SU-DHL-6 (cell line): ENCODE results near the gene TIGD4.

Source experiments
- H2AFZ ChIP-seq: fragments of 200-600 bp; sonication (generic); 2 replicates; pipeline ENCODE4 v1.6.1; 2014; ENCODE audit warnings: low read depth, mild to moderate bottlenecking, moderate library complexity, mixed read lengths, antibody characterized with exemption, low read length; ENCODE audit not compliant: severe bottlenecking
- H3F3A ChIP-seq: fragments of 200-600 bp; shearing (Covaris generic); 2 replicates; pipeline ENCODE4 v1.6.0; 2016; ENCODE audit warnings: antibody characterized with exemption, mild to moderate bottlenecking; ENCODE audit not compliant: insufficient read depth
- H3K27ac ChIP-seq: fragments of 200-600 bp; sonication (generic); 2 replicates; pipeline ENCODE4 v1.5.1; 2016; ENCODE audit warnings: low read depth, mild to moderate bottlenecking, low read length, moderate library complexity, mixed read lengths
- H3K27me3 ChIP-seq: fragments of 200-600 bp; sonication (generic), shearing (Covaris generic); 2 replicates; pipeline ENCODE4 v1.6.0; 2014; ENCODE audit warnings: mild to moderate bottlenecking, low read length
- H3K36me3 ChIP-seq: fragments of 200-600 bp; sonication (generic); 2 replicates; pipeline ENCODE4 v1.6.1; 2014; ENCODE audit warnings: mild to moderate bottlenecking, low read length, mixed read lengths
- H3K4me2 ChIP-seq: fragments of 300-600, 200-600 bp; shearing (Covaris generic), sonication (generic); 2 replicates; pipeline ENCODE4 v1.6.0; 2014; ENCODE audit warnings: low read length, low read depth, mild to moderate bottlenecking; ENCODE audit not compliant: poor library complexity, severe bottlenecking
- H3K4me3 ChIP-seq: fragments of 200-600 bp; sonication (generic); 2 replicates; pipeline ENCODE4 v1.5.1; 2014; ENCODE audit warnings: antibody characterized with exemption, low read length, mild to moderate bottlenecking, mixed read lengths; ENCODE audit not compliant: insufficient read depth, poor library complexity, severe bottlenecking
- H3K79me2 ChIP-seq: fragments of 200-600 bp; sonication (generic); 2 replicates; pipeline ENCODE4 v1.6.1; 2014; ENCODE audit warnings: mild to moderate bottlenecking, low read length, moderate library complexity; ENCODE audit not compliant: insufficient read depth
- H3K9ac ChIP-seq: fragments of 200-600 bp; sonication (generic); 2 replicates; pipeline ENCODE4 v1.7.0; 2014; ENCODE audit warnings: mild to moderate bottlenecking, low read length
- H3K9me2 ChIP-seq: fragments of 200-600 bp; sonication (generic); replicated peaks from 2 replicates; pipeline ENCODE4 v1.6.1; 2014; ENCODE audit warnings: low read length; ENCODE audit not compliant: insufficient read depth
- H3K9me3 ChIP-seq: fragments of 200-600 bp; sonication (generic); 2 replicates; pipeline ENCODE4 v1.6.1; 2014; ENCODE audit warnings: low read length, mixed read lengths; ENCODE audit not compliant: insufficient read depth
- H4K20me1 ChIP-seq: fragments of 200-600 bp; sonication (generic); 2 replicates; pipeline ENCODE4 v1.6.1; 2014; ENCODE audit warnings: low read depth, mild to moderate bottlenecking, antibody characterized with exemption, low read length, moderate library complexity, mixed read lengths
- CTCF ChIP-seq: fragments of 200-600 bp; sonication (generic); IDR thresholded peaks from one replicate; pipeline ENCODE4 v1.5.1; 2017; ENCODE audit warnings: antibody characterized with exemption, mild to moderate bottlenecking, low read length, moderate library complexity; ENCODE audit not compliant: insufficient read depth, poor library complexity, severe bottlenecking
- EZH2phosphoT487 ChIP-seq: fragments of 200-600 bp; sonication (generic), shearing (Covaris generic); conservative IDR thresholded peaks from 2 replicates; pipeline ENCODE4 v1.6.1; 2018; ENCODE audit warnings: mild to moderate bottlenecking, antibody characterized with exemption, low read length, moderate library complexity, mixed read lengths

The TIGD4 gene

GRCh38 chr4:152785639-152786615 lies 6.4 kb upstream of the TIGD4 start:
- H4K20me1 ChIP-seq: no peaks in the 10 kb centered on the region
- peaks cover 4% of the 10 kb centered on the region; the same call in 1 of the 2 replicates for H3F3A ChIP-seq
- no peaks in the 10 kb centered on the region for H3K9me2 ChIP-seq
- no peak overlapping the region for H3K9ac ChIP-seq
- H3K27me3 ChIP-seq: no peaks in the 10 kb centered on the region
- H3K79me2 ChIP-seq: peaks cover 31% of the 10 kb centered on the region
- H3K4me2 ChIP-seq: no peak overlapping the region
- no peak overlapping the region for H2AFZ ChIP-seq
- H3K36me3 ChIP-seq: no peaks in the 10 kb centered on the region
- no peak overlapping the region for H3K4me3 ChIP-seq
- no peak overlapping the region for H3K27ac ChIP-seq
- TF ChIP-seq EZH2phosphoT487 (no peak), CTCF (no peak)
- H3K9me3 ChIP-seq: no peaks in the 10 kb centered on the region

- H2AFZ ChIP-seq: no peak overlapping the region
- peaks cover 30% of the 10 kb centered on the region for H3K79me2 ChIP-seq
- no peaks in the 10 kb centered on the region for H4K20me1 ChIP-seq
- peaks cover 4% of the 10 kb centered on the region; the same call in 1 of the 2 replicates for H3F3A ChIP-seq
- no peak overlapping the region for H3K4me2 ChIP-seq
- H3K9ac ChIP-seq: no peak overlapping the region
- TF ChIP-seq EZH2phosphoT487 (no peak), CTCF (no peak)
- no peaks in the 10 kb centered on the region for H3K9me2 ChIP-seq
- no peaks in the 10 kb centered on the region for H3K27me3 ChIP-seq
- no peak overlapping the region for H3K4me3 ChIP-seq
- no peak overlapping the region for H3K27ac ChIP-seq
- no peaks in the 10 kb centered on the region for H3K9me3 ChIP-seq
- no peaks in the 10 kb centered on the region for H3K36me3 ChIP-seq
These were observed 5.2 kb upstream of the TIGD4 start for GRCh38 chr4:152784490-152785350.

GRCh38 chr4:152780267-152780778 lies 793 bp upstream of the TIGD4 start:
- H3K9me2 ChIP-seq: no peaks in the 10 kb centered on the region
- H4K20me1 ChIP-seq: no peaks in the 10 kb centered on the region
- H3K27me3 ChIP-seq: no peaks in the 10 kb centered on the region
- no peaks in the 10 kb centered on the region for H3K36me3 ChIP-seq
- H3K4me3 ChIP-seq: peak overlapping the region; percentile 85
- H3K27ac ChIP-seq: no peak overlapping the region
- peaks cover 4% of the 10 kb centered on the region; the same call in 1 of the 2 replicates for H3F3A ChIP-seq
- peaks cover 26% of the 10 kb centered on the region; the same call in 1 of the 2 replicates for H3K79me2 ChIP-seq
- H3K9me3 ChIP-seq: no peaks in the 10 kb centered on the region
- peak overlapping the region; percentile 95 for H2AFZ ChIP-seq
- peak overlapping the region; percentile 73 for H3K9ac ChIP-seq
- H3K4me2 ChIP-seq: peak overlapping the region; percentile 72
- no peak for TF ChIP-seq CTCF
- no peak for TF ChIP-seq EZH2phosphoT487
